Measurements from ENCODE around the gene CEP72.

The CEP72 gene

GRCh38 chr5:573206-573605, 38.9 kb upstream of the CEP72 start:
- no peaks in the 10 kb centered on the region for H3K79me2 ChIP-seq (ENCODE audit: insufficient read depth, low read length)
- 0 out of 2 replicates have a peak, but pooled peaks cover 7% of the 10 kb centered on the region for H3K9me3 ChIP-seq (ENCODE audit: low read length)
- no peaks in the 10 kb centered on the region; the same call in 1 of the 2 replicates for H3K27me3 ChIP-seq (ENCODE audit: insufficient read depth, low read length)
- no peak for TF ChIP-seq EZH2 (IDR thresholded peaks at IDR 0.05; ENCODE audit: borderline replicate concordance, low read length)
- TF ChIP-seq CTCF (IDR thresholded peaks at IDR 0.05; ENCODE audit: low read length) = no peak
- H2AFZ ChIP-seq (ENCODE audit: low read length) = no peak overlapping the region
- H3F3A ChIP-seq (ENCODE audit: insufficient read depth, low read length) = no peaks in the 10 kb centered on the region
- H3K27ac ChIP-seq (ENCODE audit: low read depth, low read length, poor library complexity, severe bottlenecking) = no peak overlapping the region
- H3K9ac ChIP-seq (ENCODE audit: low read length) = no peak overlapping the region
- H3K4me2 ChIP-seq (ENCODE audit: low read length) = no peak overlapping the region
- H4K20me1 ChIP-seq (ENCODE audit: insufficient read depth, low read length) = no peaks in the 10 kb centered on the region
- no peaks in the 10 kb centered on the region for H3K36me3 ChIP-seq (ENCODE audit: insufficient read depth, low read length)
- no peak overlapping the region for H3K4me3 ChIP-seq (ENCODE audit: low read depth, low read length, poor library complexity, severe bottlenecking)
- H3K9me2 ChIP-seq (ENCODE audit: low read depth, low read length) = no peaks in the 10 kb centered on the region
- no peaks in the 10 kb centered on the region for H3K4me1 ChIP-seq (ENCODE audit: insufficient read depth, low read length, severe bottlenecking)

- Histone ChIP-seq H3K4me2 (ENCODE audit: low read length) (no peak overlapping the region), H3F3A (ENCODE audit: insufficient read depth, low read length) (no peaks in the 10 kb centered on the region), H3K36me3 (ENCODE audit: insufficient read depth, low read length) (no peaks in the 10 kb centered on the region), H3K4me1 (ENCODE audit: insufficient read depth, low read length, severe bottlenecking) (no peaks in the 10 kb centered on the region), H3K9me2 (ENCODE audit: low read depth, low read length) (no peaks in the 10 kb centered on the region), H2AFZ (ENCODE audit: low read length) (no peak overlapping the region), H3K9me3 (ENCODE audit: low read length) (0 out of 2 replicates have a peak, but pooled peaks cover 8% of the 10 kb centered on the region), H3K27me3 (ENCODE audit: insufficient read depth, low read length) (no peaks in the 10 kb centered on the region; the same call in 1 of the 2 replicates), H4K20me1 (ENCODE audit: insufficient read depth, low read length) (no peaks in the 10 kb centered on the region), H3K4me3 (ENCODE audit: low read depth, low read length, poor library complexity, severe bottlenecking) (no peak overlapping the region), H3K9ac (ENCODE audit: low read length) (no peak overlapping the region), H3K27ac (ENCODE audit: low read depth, low read length, poor library complexity, severe bottlenecking) (no peak overlapping the region), H3K79me2 (ENCODE audit: insufficient read depth, low read length) (no peaks in the 10 kb centered on the region)
- no peak for TF ChIP-seq EZH2 (IDR thresholded peaks at IDR 0.05; ENCODE audit: borderline replicate concordance, low read length)
- TF ChIP-seq CTCF (IDR thresholded peaks at IDR 0.05; ENCODE audit: low read length) = no peak
Measured at GRCh38 chr5:573976-574375, 38.2 kb upstream of the CEP72 start.

- no peaks in the 10 kb centered on the region for H3F3A ChIP-seq (ENCODE audit: insufficient read depth, low read length)
Measured at GRCh38 chr5:574906-575305, 37.2 kb upstream of the CEP72 start.

More at GRCh38 chr5:574906-575305, 37.2 kb upstream of the CEP72 start:
- Histone ChIP-seq H3K9ac (ENCODE audit: low read length) (no peak overlapping the region), H3K4me3 (ENCODE audit: low read depth, low read length, poor library complexity, severe bottlenecking) (no peak overlapping the region), H3K9me2 (ENCODE audit: low read depth, low read length) (no peaks in the 10 kb centered on the region), H3K27me3 (ENCODE audit: insufficient read depth, low read length) (no peaks in the 10 kb centered on the region; the same call in 1 of the 2 replicates), H3K9me3 (ENCODE audit: low read length) (0 out of 2 replicates have a peak, but pooled peaks cover 8% of the 10 kb centered on the region), H4K20me1 (ENCODE audit: insufficient read depth, low read length) (no peaks in the 10 kb centered on the region), H3K27ac (ENCODE audit: low read depth, low read length, poor library complexity, severe bottlenecking) (no peak overlapping the region), H3K4me2 (ENCODE audit: low read length) (no peak overlapping the region), H3K36me3 (ENCODE audit: insufficient read depth, low read length) (no peaks in the 10 kb centered on the region), H2AFZ (ENCODE audit: low read length) (no peak overlapping the region), H3K79me2 (ENCODE audit: insufficient read depth, low read length) (no peaks in the 10 kb centered on the region), H3K4me1 (ENCODE audit: insufficient read depth, low read length, severe bottlenecking) (no peaks in the 10 kb centered on the region)
- TF ChIP-seq EZH2 (IDR thresholded peaks at IDR 0.05; ENCODE audit: borderline replicate concordance, low read length) = no peak
- no peak for TF ChIP-seq CTCF (IDR thresholded peaks at IDR 0.05; ENCODE audit: low read length)
